Small intestine (tissue), 7 donors: ENCODE measurements around the gene TBX2. TPM values are rescaled to one million over a fixed set of nuclear protein-coding genes. Genes with fewer than 3 reads are reported as not detected.
"Not testable (repeated sequence)": the region's sequence is repeated elsewhere in the genome, so short reads cannot be mapped to it uniquely, and the experiment has no call there.

ENCODE experiments used
- DNase-seq, 2 donors: peaks; one replicate each; pipeline versions ENCODE4 v3.0.0 to v3.0.0-alpha.2; 2013
- FAIRE-seq: peaks from 2 replicates; lab custom pipeline; 2012; peaks lifted over from hg19 to GRCh38; lab: Jason Lieb, UNC
- H3K27ac ChIP-seq, 3 donors: one replicate each; pipeline ENCODE4 v1.5.1; 2013; ENCODE audit warnings: low read length in 2 of 3, mild to moderate bottlenecking in 2 of 3, control low read depth in 1 of 3, inconsistent platforms in 1 of 3, low read depth in 1 of 3, moderate library complexity in 1 of 3
- H3K27me3 ChIP-seq, 3 donors: one replicate each; pipeline ENCODE4 v1.6.1; 2013; ENCODE audit warnings: low read length in 3 of 3, inconsistent platforms in 1 of 3; ENCODE audit not compliant: control insufficient read depth in 3 of 3, insufficient read depth in 3 of 3
- H3K36me3 ChIP-seq, 3 donors: one replicate each; pipeline ENCODE4 v1.6.1; 2013; ENCODE audit warnings: low read length in 3 of 3, inconsistent platforms in 1 of 3, low read depth in 1 of 3, mild to moderate bottlenecking in 1 of 3, moderate library complexity in 1 of 3; ENCODE audit not compliant: control insufficient read depth in 3 of 3, insufficient read depth in 2 of 3
- H3K4me1 ChIP-seq, 3 donors: one replicate each; pipeline ENCODE4 v1.6.1; 2013; ENCODE audit warnings: low read length in 2 of 3, inconsistent platforms in 1 of 3, low read depth in 1 of 3, mild to moderate bottlenecking in 1 of 3, moderate library complexity in 1 of 3; ENCODE audit not compliant: control insufficient read depth in 3 of 3, insufficient read depth in 2 of 3
- H3K4me3 ChIP-seq, 3 donors: one replicate each; pipeline ENCODE4 v1.5.1; 2013; ENCODE audit warnings: low read length in 3 of 3, control low read depth in 1 of 3, inconsistent platforms in 1 of 3, low read depth in 1 of 3, mild to moderate bottlenecking in 1 of 3, moderate library complexity in 1 of 3
- H3K9me3 ChIP-seq, 2 donors: one replicate each; pipeline ENCODE4 v1.6.1; 2013; ENCODE audit warnings: low read depth in 1 of 2, low read length in 1 of 2; ENCODE audit not compliant: control insufficient read depth in 2 of 2, insufficient read depth in 1 of 2
- WGBS, 3 donors: extraction: QIAGEN DNeasy Blood & Tissue Kit; methylation state at CpG; one replicate each; pipeline ENCODE4 v1.1.7; 2013; 5-methylcytosine and 5-hydroxymethylcytosine counted together
- polyA plus RNA-seq, 4 donors: library from polyadenylated mRNA; stranded (reverse) in 3 of 4; unstranded in 1 of 4; fragments of 200-250 nt in 3 of 4; fragments of 120-200 nt in 1 of 4; gene quantifications; one replicate each; pipeline versions ENCODE4 v1.2.1 to v1.2.3, GENCODE V29; 2013
- donor health status: healthy with polysubstance abuse.
- donor health status: control.
- donor health status: control.
- donor health status: Bipolar disorder and iron deficiency.
- donor health status: healthy.

TBX2 gene
- polyA plus RNA-seq, 4 donors = 0.45 to 9.6 (median 6.9) TPM

DNA sequence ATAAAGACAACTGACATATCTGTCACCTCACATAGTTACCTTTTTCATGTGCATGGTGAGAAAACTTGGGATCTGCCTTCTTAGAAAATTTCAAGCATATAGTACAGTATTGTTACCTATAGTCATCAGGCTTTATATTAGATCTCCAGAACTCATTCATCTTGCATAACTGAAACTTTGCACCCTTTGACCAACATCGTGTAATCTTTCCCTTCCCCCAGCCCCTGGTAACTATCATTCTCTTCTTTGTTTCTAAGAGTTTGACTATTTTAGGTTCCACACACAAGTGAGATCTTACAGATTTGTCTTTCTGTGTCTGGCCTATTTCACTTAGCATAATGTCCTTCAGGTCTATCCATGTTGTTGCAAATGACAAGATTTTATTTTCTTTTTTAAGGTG is 29.6 kb downstream of the TBX2 start:
- no peak for FAIRE-seq
- 5 to 41% (median 30%) methylated on average over 1 of the region's 1 CpG for WGBS, 3 donors
- Histone ChIP-seq H3K27me3 (peaks cover 0 to 9% (median 4%) of the 10 kb centered on the region in 3 donors), H3K4me1 (no peaks in the 10 kb centered on the region), H3K36me3 (no peaks in the 10 kb centered on the region), H3K27ac (no peak overlapping the region), H3K4me3 (no peak overlapping the region), H3K9me3 (no peaks in the 10 kb centered on the region)
- peak in 1 of 2 donors; percentile 46 for DNase-seq

DNA sequence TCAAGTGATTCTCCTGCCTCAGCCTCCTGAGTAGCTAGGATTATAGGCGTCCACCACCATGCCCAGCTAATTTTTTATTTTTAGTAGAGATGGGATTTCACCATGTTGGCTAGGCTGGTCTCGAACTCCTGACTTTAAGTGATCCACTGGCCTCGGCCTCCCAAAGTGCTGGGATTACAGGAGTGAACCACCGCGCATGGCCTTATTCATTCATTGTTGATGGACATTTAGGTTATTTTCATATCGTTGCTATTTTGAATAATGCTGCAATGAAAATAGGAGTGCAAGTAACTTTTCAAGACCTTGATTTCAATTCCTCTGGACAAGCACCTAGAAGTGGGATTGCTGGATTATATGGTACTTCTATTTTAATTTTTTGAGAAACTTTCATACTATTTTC is 30.2 kb downstream of the TBX2 start:
- H3K27ac ChIP-seq, DNase-seq, H3K27me3 ChIP-seq, H3K36me3 ChIP-seq, H3K4me3 ChIP-seq, H3K9me3 ChIP-seq, H3K4me1 ChIP-seq, FAIRE-seq: not testable (repeated sequence)
- 91 to 92% (median 91%) methylated on average over 6 of the region's 6 CpGs for WGBS, 3 donors

DNA sequence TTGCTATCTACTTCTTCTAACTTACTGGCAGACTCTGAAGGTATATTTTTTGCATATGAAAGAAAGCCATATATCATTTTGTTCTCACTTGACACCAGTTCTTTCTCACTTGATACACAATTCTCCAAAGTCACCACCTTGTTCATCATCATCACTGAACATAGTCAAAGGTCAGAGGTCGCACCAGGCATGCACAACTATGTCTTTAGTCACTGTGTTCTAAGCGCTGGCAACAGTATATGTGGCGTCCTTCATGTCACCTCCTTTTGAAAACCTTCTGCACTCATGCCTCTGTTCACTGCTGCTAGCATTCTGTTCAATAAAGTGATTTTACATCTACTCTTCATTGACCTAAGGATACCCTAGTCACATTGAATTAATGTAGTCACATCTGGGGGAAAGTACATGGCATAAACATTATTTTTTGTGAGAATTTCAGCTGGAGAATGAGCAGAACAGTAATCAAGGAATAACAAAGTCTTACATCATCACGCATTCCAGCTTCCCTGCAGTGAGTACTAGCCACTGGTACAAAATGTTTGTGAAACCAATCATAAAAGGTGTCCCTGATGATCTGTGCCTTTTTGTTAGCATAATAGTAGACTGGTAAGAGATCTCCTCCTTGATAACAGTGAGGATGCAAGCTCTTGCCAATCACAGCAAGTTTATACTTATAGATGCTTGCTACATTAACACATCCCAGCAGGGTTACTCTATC is 32.1 kb downstream of the TBX2 start:
- no peaks in the 10 kb centered on the region for H3K4me1 ChIP-seq

DNA sequence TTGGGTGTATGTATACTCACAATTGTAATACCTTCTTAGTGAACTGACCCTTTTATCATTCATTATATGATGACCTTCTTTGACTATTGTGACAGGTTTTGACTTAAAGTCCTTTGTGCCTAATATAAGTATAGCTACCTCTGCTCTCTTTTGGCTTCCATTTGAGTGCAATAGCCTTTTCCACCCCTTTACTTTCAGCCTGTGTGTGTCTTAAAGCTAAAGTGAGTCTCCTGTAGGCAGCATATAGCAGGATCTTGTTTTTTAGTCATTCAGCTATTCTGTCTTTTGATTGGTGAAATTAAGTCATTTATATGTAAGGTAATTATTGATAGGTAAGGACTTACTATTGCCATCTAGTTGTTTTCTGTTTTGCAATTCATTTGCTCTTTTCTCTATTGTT is 36.6 kb downstream of the TBX2 start:
- no peak for DNase-seq
- Histone ChIP-seq H3K27me3 (peaks cover 0 to 14% (median 4%) of the 10 kb centered on the region in 3 donors), H3K4me1 (no peaks in the 10 kb centered on the region), H3K27ac (no peak overlapping the region), H3K36me3 (no peaks in the 10 kb centered on the region), H3K9me3 (peaks cover 0 to 15% of the 10 kb centered on the region in 2 donors), H3K4me3 (no peak overlapping the region)
- FAIRE-seq = no peak

More for the DNA sequence above, 32.1 kb downstream of the TBX2 start:
- FAIRE-seq (no peak), DNase-seq (no peak)
- Histone ChIP-seq H3K27ac (no peak overlapping the region), H3K9me3 (no peaks in the 10 kb centered on the region), H3K36me3 (no peaks in the 10 kb centered on the region), H3K27me3 (peaks cover 0 to 5% (median 0%) of the 10 kb centered on the region in 3 donors), H3K4me3 (no peak overlapping the region)
- 71 to 84% (median 76%) methylated on average over 4 of the region's 4 CpGs for WGBS, 3 donors

DNA sequence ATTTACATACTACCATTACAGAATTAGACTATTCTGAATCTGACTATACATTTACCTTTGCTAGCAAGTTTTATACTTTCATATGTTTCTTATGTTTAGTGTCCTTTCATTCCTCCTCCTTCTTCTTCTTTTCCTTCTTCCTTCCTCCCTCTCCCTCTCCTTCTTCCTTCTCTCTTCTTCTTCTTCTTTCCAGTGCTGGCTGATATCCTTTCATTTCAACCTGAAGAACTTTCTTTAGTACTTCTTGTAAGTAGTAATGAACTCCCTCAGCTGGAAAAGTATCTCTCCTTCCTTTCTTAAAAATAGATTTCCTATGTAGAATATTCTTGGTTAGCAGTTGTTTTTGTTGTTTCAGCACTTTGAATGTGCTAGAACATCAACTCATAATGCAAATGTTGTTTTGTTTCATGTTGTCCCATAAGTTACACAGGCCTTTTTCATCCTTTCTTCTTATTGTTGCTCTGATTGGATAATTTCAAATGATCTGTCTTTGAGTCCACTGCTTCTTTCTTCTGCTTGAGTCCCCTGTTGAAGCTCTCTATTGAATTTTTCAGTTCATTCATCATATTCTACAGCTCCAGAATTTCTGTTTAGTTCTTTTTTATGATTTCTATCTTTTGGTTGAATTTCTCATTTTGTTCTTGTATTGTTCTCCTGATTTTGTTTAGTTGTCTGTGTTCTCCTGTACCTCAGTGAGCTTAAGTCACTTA is 37.5 kb downstream of the TBX2 start:
- Histone ChIP-seq H3K27ac (no peak overlapping the region), H3K27me3 (peaks cover 0 to 14% (median 4%) of the 10 kb centered on the region in 3 donors), H3K36me3 (no peaks in the 10 kb centered on the region), H3K4me3 (no peak overlapping the region), H3K9me3 (peaks cover 0 to 15% of the 10 kb centered on the region in 2 donors), H3K4me1 (peaks cover 0 to 2% (median 0%) of the 10 kb centered on the region in 3 donors)
- DNase-seq = no peak
- FAIRE-seq = no peak

DNA sequence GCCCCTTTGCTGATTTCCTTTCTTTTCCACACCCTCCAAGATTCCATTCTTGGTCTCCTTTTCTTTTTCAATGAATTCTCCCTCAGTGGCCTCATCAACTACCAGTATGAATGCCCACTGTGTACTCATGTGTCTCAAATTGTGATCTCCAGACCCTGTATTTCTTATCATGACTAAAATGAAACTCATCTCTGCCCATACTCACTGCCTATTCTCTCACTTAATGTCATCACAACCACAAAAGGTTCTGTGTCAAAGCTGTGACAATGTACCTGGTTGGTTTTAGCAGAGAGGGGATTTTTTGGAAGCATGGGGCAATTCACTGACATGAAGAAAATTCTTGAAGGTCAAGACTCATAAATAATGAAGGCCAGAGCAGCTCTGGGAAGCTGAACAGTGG is 41.1 kb downstream of the TBX2 start:
- Histone ChIP-seq H3K4me1 (peaks cover 0 to 16% (median 0%) of the 10 kb centered on the region in 3 donors), H3K4me3 (no peak overlapping the region), H3K9me3 (peaks cover 0 to 15% of the 10 kb centered on the region in 2 donors), H3K27ac (no peak overlapping the region), H3K27me3 (peaks cover 0 to 11% (median 8%) of the 10 kb centered on the region in 3 donors), H3K36me3 (no peaks in the 10 kb centered on the region)
- DNase-seq (no peak), FAIRE-seq (no peak)

DNA sequence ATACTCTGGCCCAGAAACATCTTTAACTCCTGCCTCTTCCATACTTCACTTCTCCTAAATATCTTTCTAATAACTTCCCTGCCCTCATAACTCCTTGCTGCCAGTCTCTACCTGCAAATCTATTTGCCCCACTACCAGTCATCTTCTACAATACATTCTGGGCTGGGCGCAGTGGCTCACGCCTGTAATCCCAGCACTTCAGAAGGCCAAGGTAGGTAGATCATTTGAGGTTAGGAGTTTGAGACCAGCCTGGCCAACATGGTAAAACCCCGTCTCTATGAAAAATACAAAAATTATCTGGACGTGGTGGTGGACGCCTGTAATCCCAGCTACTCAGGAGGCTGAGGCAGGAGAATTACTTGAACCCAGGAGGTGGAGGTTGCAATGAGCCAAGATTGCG is 41.9 kb downstream of the TBX2 start:
- not testable (repeated sequence) for H3K27ac ChIP-seq, H3K4me3 ChIP-seq, H3K36me3 ChIP-seq, DNase-seq, FAIRE-seq
- peaks cover 0 to 11% (median 8%) of the 10 kb centered on the region in 3 donors for H3K27me3 ChIP-seq
- 93 to 99% (median 96%) methylated on average over 6 of the region's 6 CpGs for WGBS, 3 donors
- peaks cover 0 to 16% (median 0%) of the 10 kb centered on the region in 3 donors for H3K4me1 ChIP-seq
- peaks cover 0 to 15% of the 10 kb centered on the region in 2 donors for H3K9me3 ChIP-seq

DNA sequence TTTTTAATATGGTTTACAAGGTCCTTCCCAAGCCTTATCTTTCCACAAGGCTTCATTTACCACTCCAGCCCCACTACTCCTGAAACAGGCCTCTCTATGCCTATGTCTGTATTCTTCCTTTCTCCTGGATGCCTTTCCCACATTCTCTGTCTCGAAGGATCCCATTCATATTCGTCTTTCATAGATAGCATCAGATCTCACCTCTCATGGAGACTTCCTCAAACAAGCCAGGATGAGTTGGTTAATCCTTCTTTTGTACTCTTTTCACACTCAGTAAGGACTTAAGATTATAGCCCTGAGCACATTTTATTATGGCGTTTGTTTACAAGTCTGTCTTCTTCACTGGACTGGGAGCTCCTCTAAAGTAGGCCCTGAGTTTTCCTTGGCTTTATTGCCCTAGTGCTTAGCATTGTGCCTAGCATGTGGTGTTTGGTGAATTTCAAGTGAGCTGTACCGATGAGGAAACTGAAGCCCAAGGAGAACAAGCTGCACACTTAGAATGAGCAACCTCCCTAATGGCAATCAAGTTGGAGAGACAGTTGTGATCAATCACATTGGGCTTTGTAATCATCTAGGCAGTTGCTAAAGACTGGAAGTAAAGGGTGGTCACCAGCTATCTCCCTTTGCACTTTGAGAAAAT is 42.6 kb downstream of the TBX2 start:
- no peak for FAIRE-seq
- Histone ChIP-seq H3K9me3 (peaks cover 0 to 15% of the 10 kb centered on the region in 2 donors), H3K27ac (peak overlapping the region in 1 of 3 donors; percentile 66), H3K4me1 (peaks cover 0 to 16% (median 0%) of the 10 kb centered on the region in 3 donors), H3K4me3 (no peak overlapping the region), H3K36me3 (no peaks in the 10 kb centered on the region), H3K27me3 (peaks cover 0 to 14% (median 11%) of the 10 kb centered on the region in 3 donors)
- DNase-seq = no peak
- WGBS, 3 donors = 71 to 82% (median 76%) methylated on average over 4 of the region's 4 CpGs
